RWPE1 (cell line): ENCODE results near the gene THTPA.

ENCODE experiments used
- CTCF ChIA-PET: fragments of 350-600 bp; sonication (Branson Sonifier 250); formaldehyde crosslinking; extraction: SDS; loops from one replicate; lab custom pipeline; 2021; lab: Yijun Ruan, JAX
- POLR2A ChIA-PET: fragments of 400-600 bp; formaldehyde crosslinking; extraction: SDS; loops from one replicate; lab custom pipeline; 2020; ENCODE audit warnings: antibody characterized with exemption; ENCODE audit not compliant: low non-redundant PET; lab: Yijun Ruan, JAX
- DNase-seq: peaks from one replicate; pipeline ENCODE4 v3.0.0; 2012; ENCODE audit warnings: low spot score
- H3K27ac ChIP-seq: fragments of 450-650 bp; 2 replicates; pipeline ENCODE4 v1.5.1; 2017
- CTCF ChIP-seq: fragments of 450-650 bp; conservative IDR thresholded peaks from 2 replicates; pipeline ENCODE4 v1.5.1; 2017; ENCODE audit warnings: low read depth, mild to moderate bottlenecking

Gene THTPA

GRCh38 chr14:23548351-23549318 lies 7.4 kb upstream of the THTPA start:
- ChIA-PET POLR2A (no interaction called here), CTCF (interaction anchor here (1.2 to 2.0 kb wide), 2 partner anchors 10 to 11 kb away, joined by 4 to 7 read pairs (median 5); no protein-coding TSS in a partner anchor)
- no peak for DNase-seq
- no peak for TF ChIP-seq CTCF
- H3K27ac ChIP-seq = no peak overlapping the region

- ChIA-PET CTCF (interaction anchor here (2.0 kb wide), 1 partner anchor 9 kb away, joined by 7 read pairs; no protein-coding TSS in a partner anchor), POLR2A (no interaction called here)
- no peak overlapping the region for H3K27ac ChIP-seq
- TF ChIP-seq CTCF = no peak
- DNase-seq = no peak
Measured at GRCh38 chr14:23550131-23550811, 5.8 kb upstream of the THTPA start.

- ChIA-PET CTCF (interaction anchor here (2.0 kb wide), 1 partner anchor 9 kb away, joined by 7 read pairs; no protein-coding TSS in a partner anchor), POLR2A (no interaction called here)
- peak; percentile 6 for DNase-seq
- H3K27ac ChIP-seq = peak overlapping the region; percentile 45; the same call in 1 of the 2 replicates
- no peak for TF ChIP-seq CTCF
Measured at GRCh38 chr14:23550812-23551265, 5.2 kb upstream of the THTPA start.

GRCh38 chr14:23551266-23552028 lies 4.6 kb upstream of the THTPA start, which contains the start of gene ZFHX2:
TSS of gene ZFHX2 (minus strand) at chr14:23551765. CDS start at chr14:23535325, 16,440 bp downstream.
- POLR2A ChIA-PET = interaction anchor here (0.6 kb wide), 1 partner anchor 590 kb away, joined by 7 read pairs; the partner anchor contains the start of gene EMC9
- TF ChIP-seq CTCF = no peak
- H3K27ac ChIP-seq = peak within 1 kb of the TSS; percentile 45
- DNase-seq = peak; percentile 59
- CTCF ChIA-PET = no interaction called here

GRCh38 chr14:23555533-23555881 lies 564 bp upstream of the THTPA start:
- TF ChIP-seq CTCF = no peak
- ChIA-PET POLR2A (no interaction called here), CTCF (interaction anchor here (0.6 kb wide), 1 partner anchor 290 kb away, joined by 3 read pairs; no protein-coding TSS in a partner anchor)
- H3K27ac ChIP-seq = peak overlapping the region; percentile 79
- no peak for DNase-seq
